AG20443 (cell line): ENCODE measurements around the gene TNFRSF14.

Experiments used
- DNase-seq: peaks from one replicate; pipeline ENCODE4 v3.0.0; 2012; ENCODE audit warnings: low spot score, mixed read lengths

The TNFRSF14 gene

GRCh38 chr1:2523891-2524609 is 32.1 kb upstream of the TNFRSF14 start:
- no peak for DNase-seq

DNA sequence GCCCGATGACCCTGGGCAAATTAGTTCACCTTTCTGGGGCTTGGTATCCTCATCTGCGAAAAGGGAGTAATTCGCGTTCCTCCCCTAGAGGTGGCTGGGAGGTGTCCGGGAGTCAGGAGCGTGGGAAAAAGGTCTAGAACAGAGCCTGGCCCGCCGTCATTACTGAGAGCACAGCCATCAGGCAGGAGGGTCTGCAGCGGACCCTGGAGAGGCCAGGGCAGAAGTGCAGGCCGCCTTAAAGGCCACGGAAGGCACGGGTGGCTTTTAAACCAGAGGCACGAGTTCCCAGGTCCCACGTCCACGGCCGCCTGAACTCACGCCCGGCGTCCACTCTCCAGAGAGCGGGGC is 30.6 kb upstream of the TNFRSF14 start:
- DNase-seq, result no peak

GRCh38 chr1:2525920-2526823 is 30.0 kb upstream of the TNFRSF14 start, which contains the start of gene PANK4:
TSS of gene PANK4 (minus strand) at chr1:2526596. CDS start at chr1:2526587, 9 bp downstream.
- peak; percentile 96 for DNase-seq

GRCh38 chr1:2526824-2527555 is 29.2 kb upstream of the TNFRSF14 start:
- peak; percentile 76 for DNase-seq

- DNase-seq, result no peak
Observed at GRCh38 chr1:2527556-2527860, 28.7 kb upstream of the TNFRSF14 start.

DNA sequence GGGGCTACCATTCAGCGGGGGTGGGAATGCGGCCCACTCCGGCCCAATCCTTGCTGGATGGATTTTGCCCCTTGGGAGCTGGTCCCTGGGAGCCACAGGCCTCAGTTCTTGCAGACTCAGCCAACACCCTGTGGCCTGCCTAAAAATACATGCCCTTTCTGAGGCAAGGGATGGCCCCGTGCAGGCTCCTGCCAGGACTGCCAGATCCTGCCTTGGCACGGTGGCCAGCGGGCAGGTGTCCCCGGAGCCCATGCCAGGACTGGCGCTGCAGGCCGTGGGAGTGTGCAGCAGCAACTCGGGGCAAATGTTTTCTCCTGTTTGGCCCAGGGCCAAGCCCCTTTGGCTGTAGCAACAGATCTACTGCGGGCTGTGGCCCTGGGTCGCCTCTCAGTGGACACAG is 28.2 kb upstream of the TNFRSF14 start:
- no peak for DNase-seq

DNA sequence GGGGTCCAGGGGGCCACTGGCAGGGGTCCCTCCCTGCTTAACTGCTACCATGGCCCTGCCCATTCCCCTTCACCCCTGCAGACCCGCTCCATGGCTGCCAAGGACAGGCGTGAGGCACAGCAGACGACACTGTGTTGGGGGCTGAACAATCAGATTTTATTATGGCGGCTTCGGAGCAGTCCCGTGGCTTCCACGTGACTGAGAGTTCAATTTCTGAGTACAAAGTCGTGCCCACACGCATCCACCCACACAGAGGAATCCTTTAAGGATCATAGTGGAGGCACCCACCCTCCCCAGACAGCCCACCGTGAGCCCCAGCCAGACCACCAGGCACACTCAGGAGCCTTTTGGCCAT is 27.6 kb upstream of the TNFRSF14 start:
- no peak for DNase-seq

DNA sequence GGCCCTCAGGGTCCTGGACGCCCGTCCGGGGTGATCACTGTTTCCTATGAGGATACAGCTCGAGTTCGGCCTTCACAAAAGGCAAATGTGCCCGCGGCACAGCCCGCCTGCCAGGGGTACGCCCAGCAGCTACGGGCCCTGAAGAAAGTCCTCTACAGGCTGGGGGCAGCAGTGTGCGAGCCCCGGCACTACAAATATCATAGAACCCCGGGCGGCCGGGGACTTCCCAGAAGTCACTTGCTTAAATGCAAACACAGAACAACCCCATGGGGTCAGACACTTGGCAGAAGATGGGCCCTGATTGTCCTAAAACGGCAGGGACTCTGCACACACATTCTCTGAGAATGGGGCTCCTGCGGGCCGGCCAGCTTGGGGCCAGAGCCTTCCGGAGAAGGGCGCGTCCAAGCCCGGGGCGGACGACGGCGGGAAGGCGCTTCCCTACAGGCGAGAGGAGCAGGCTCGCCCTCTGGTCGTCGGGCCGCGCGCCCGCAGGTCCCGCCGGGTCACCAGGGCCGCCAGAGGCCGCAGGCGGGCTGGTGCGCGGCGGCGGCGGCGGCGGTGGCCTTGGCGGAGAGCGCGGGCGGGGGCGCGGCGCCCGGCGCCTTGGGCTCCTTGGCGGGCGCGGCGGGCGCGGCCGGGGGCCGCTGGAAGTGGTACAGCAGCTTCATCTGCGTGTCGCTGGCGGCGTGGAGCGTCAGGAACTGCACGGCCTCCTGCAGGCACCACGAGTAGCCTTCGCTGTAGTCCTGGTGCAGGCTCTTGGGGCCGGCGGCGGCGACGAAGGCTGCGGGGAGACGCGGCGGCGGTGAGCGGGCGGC is 27.0 kb upstream of the TNFRSF14 start:
- peak; percentile 47 for DNase-seq

DNA sequence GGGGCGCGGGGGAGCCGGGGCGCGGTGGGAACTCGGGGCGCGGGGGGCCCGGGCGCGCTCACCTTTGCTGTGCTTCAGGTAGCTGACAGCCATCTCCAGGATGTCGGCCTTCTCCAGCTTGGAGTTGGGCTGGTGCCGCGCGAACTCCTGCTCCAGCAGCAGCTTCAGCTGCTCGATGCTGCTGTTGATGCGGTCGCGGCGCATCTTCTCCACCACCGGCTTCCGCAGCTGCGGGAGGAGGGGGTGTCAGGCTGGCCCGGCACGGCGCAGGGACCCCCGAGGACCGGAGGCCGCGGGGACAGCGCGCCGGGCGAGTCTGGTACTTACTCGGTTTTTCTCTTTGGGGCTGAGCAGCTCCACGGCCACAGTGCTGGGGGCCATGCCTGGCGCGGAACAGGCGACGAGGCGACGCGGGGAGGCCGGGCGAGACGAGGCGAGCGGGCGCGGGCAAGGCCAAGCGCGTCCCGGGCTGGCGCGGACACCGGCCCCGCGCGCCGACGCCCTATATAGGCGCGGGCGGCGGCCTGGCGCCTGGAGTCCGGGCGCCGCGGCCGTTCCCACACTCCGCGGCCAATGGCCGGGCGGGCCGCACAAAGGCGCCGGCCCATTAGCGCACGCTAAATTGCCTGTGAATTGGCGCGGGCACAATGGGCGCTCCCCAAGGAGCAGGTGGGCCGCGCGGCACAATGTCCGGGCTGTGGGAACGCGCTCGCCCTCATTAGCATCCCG is 26.2 kb upstream of the TNFRSF14 start, which contains the start of gene HES5:
TSS of gene HES5 (minus strand) at position 480 of the 729 bp plus-strand sequence. CDS start at position 381, 99 bp downstream.
- DNase-seq, result peak; percentile 56

GRCh38 chr1:2530513-2531361 is 25.4 kb upstream of the TNFRSF14 start:
- no peak for DNase-seq

GRCh38 chr1:2532485-2533160 is 23.5 kb upstream of the TNFRSF14 start:
- DNase-seq, result no peak

DNA sequence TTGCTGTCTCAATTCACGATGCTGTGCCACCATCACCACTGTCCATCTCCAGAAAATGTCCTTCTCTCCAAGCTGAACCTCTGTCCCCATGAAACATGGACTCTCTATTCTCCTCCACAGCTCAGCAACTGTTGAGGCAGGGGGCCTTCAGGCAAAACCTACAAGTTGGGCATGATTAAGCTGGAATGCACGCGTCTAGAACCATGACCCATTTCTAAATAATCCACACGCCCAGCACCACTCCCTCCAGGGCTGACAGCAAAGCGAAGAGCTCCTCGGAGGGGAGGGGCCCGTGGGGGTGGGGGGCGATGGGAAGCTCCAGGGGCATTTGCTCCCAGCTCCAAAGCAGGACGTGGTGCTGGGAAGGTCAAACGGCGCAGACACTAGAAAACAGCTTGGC is 22.8 kb upstream of the TNFRSF14 start:
- DNase-seq, result peak; percentile 60

- no peak for DNase-seq
Observed at GRCh38 chr1:2534315-2534686, 21.9 kb upstream of the TNFRSF14 start.

DNA sequence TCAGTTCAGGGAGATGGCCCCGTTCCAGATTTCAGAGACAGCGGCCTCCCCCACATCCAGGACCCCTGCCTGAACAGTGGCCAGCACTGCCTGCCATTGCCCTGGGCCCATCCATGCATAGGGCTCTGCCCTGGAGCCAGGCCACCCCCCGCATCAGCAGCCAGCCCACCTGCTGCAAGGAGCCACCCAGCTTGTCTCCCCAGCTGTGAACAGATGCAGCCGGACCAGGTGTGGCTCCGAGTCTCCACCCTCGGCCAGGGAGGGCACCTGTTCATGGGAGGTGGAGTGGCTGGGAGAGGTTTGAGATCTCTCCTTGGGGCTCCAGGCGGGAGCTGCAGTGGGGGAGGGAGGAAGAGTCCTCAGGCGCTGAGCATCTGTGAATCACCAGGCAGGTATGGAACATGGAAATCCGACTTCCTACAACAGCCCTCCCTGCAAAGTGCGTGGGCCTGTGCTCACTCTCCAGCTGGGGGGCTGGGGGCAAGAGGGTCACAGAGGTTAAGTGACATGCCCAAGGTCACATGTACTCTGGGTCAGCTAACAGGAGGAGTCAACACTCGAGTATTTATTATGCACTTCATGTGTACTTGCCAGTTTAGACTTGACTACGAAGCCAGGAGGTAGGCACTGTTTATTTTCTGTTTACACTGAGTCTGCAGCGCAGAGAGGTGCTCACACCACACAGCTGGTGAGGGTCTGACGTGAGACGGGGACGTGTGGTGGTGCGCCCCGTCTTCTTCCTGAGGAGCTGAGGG is 21.3 kb upstream of the TNFRSF14 start:
- no peak for DNase-seq

- DNase-seq, result no peak
Observed at GRCh38 chr1:2535455-2535854, 20.7 kb upstream of the TNFRSF14 start.

DNA sequence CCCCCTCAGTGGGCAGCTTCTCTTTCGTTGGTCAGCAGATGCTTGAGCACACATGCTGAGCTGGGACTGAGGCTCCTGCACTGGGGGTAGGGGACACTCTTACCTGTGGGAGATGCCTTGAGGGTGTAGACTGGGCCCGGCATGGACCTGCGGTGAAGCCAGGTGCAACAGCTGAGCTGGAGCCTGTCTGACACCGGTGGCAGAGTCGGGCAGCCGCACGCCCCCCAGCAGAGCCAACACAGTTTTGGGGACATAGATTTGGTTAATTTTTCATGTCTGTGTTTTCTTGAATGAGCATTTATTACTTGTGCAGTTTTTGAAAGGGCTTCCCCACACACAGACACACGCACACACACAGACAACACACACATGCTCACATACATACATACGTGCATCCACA is 20.2 kb upstream of the TNFRSF14 start:
- DNase-seq, result no peak

DNA sequence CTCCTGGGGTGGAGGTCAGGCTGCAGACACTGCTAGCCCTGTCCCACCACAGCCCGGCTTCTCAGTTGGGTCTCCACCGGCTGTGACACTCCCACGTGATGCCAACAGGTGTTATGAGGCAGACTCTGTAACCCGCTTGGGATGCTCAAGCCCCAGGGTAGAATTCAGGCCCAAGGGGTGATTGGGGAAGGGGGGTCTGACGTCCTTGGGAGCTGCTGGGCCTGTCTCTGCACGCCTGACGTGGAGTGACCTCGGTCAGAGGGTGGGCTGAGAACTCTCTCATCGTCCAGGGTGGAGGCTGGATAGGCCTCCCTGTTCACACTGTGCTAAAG is 18.4 kb upstream of the TNFRSF14 start:
- no peak for DNase-seq

DNA sequence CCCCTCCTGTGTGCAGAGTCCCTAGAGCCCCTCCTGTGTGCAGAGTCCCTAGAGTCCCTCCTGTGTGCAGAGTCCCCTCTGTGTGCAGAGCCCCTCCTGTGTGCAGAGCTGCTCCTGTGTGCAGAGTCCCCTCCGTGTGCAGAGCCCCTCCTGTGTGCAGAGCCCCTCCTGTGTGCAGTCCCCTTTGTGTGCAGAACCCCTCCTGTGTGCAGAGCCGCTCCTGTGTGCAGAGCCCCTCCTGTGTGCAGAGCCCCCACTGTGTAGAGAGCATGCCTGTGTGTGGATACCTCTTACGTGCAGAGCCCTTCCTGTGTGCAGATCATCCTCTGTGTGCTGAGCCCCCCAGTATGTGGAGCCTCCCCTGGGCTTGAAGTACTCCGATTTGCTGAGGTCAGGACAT is 17.8 kb upstream of the TNFRSF14 start:
- no peak for DNase-seq

GRCh38 chr1:2538872-2539271 is 17.3 kb upstream of the TNFRSF14 start:
- no peak for DNase-seq
